ENCODE data around the gene SLC7A7.

GRCh38 chr14:22797017-22797917 is 18.0 kb downstream of the SLC7A7 start:
- TF ChIP-seq CTCF (IDR thresholded peaks at IDR 0.05 in 4 of 5, conservative IDR thresholded peaks at IDR 0.05 in 1 of 5) (no peak), POLR2A (IDR thresholded peaks at IDR 0.05) (no peak)

Measured in gastrocnemius medialis (tissue), 4 donors.